ENCODE results near the gene CLMN. TPM values are rescaled to one million over a fixed set of nuclear protein-coding genes. Genes with fewer than 3 reads are reported as not detected.
A peak's percentile ranks its signal among the peaks of the same experiment; 100 is the strongest.

Gene CLMN
- total RNA-seq, 2 donors from 2014 or later = 2.5 to 3.0 TPM

GRCh38 chr14:95156161-95157047 is 163.3 kb downstream of the CLMN start:
- DNase-seq (peak; percentile 48 to 60), ATAC-seq (replicated peaks in 1 of 2) (peak; percentile 26 to 38)
- peak overlapping the region; percentile 20 for H3K27ac Mint-ChIP-seq
- peaks cover 52% of the 10 kb centered on the region for H3K4me1 Mint-ChIP-seq (ENCODE audit: low read depth)
- peak overlapping the region; percentile 74 to 82 for H3K4me3 Mint-ChIP-seq
- H3K27me3 Mint-ChIP-seq (ENCODE audit: low read depth) = no peaks in the 10 kb centered on the region
- H3K9me3 Mint-ChIP-seq = no peaks in the 10 kb centered on the region
- H3K36me3 Mint-ChIP-seq (ENCODE audit: insufficient read depth in 2 of 2) = no peaks in the 10 kb centered on the region

GRCh38 chr14:95155045-95155444 is 164.7 kb downstream of the CLMN start:
- DNase-seq (no peak), ATAC-seq (replicated peaks in 1 of 2) (no peak)
- Mint-ChIP-seq H3K9me3 (no peaks in the 10 kb centered on the region), H3K4me1 (ENCODE audit: low read depth) (peaks cover 65% of the 10 kb centered on the region), H3K36me3 (ENCODE audit: insufficient read depth in 2 of 2) (no peaks in the 10 kb centered on the region), H3K27me3 (ENCODE audit: low read depth) (no peaks in the 10 kb centered on the region), H3K27ac (peak overlapping the region; percentile 20), H3K4me3 (peak overlapping the region; percentile 74 to 82)

- DNase-seq (no peak), ATAC-seq (replicated peaks in 1 of 2) (no peak)
- no peaks in the 10 kb centered on the region for H3K36me3 Mint-ChIP-seq (ENCODE audit: insufficient read depth in 2 of 2)
- H3K27me3 Mint-ChIP-seq (ENCODE audit: low read depth) = no peaks in the 10 kb centered on the region
- H3K27ac Mint-ChIP-seq = peak overlapping the region; percentile 20
- peaks cover 75% of the 10 kb centered on the region for H3K4me1 Mint-ChIP-seq (ENCODE audit: low read depth)
- H3K9me3 Mint-ChIP-seq = no peaks in the 10 kb centered on the region
- peak overlapping the region; percentile 74 to 82 for H3K4me3 Mint-ChIP-seq
Observed at GRCh38 chr14:95153866-95154265, 165.8 kb downstream of the CLMN start.

DNA sequence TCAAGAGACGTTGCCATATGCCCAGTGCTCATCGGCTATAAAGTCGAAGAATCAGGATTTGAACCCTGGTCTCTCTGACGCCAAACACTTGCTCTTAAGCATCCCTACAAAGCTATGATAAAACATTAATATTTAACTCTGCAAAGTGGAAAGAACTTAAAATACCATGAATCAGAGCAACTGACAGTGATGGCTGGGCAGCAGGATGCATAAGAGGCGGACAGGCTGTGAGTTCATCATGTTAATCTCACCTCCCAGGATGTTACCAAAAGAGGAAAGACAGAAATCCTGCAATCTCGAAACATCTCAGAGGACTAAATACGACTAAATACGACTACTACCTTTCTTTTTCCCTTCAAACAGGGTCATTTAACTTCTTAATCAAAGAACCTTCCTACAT is 168.1 kb downstream of the CLMN start:
- H3K9me3 Mint-ChIP-seq = peaks cover 0 to 2% of the 10 kb centered on the region in 2 donors
- ATAC-seq (replicated peaks in 1 of 2) (no peak), DNase-seq (no peak)
- H3K27me3 Mint-ChIP-seq (ENCODE audit: low read depth) = no peaks in the 10 kb centered on the region
- H3K4me1 Mint-ChIP-seq (ENCODE audit: low read depth) = peaks cover 83% of the 10 kb centered on the region
- H3K27ac Mint-ChIP-seq = no peak overlapping the region
- peaks cover 2 to 9% of the 10 kb centered on the region in 2 donors for H3K36me3 Mint-ChIP-seq (ENCODE audit: insufficient read depth in 2 of 2)
- peak overlapping the region in 1 of 2 donors; percentile 55 for H3K4me3 Mint-ChIP-seq

- peak; percentile 28 to 41 for ATAC-seq (replicated peaks in 1 of 2)
- Mint-ChIP-seq H3K9me3 (peaks cover 0 to 2% of the 10 kb centered on the region in 2 donors), H3K27me3 (ENCODE audit: low read depth) (no peaks in the 10 kb centered on the region), H3K27ac (no peak overlapping the region), H3K4me3 (peak overlapping the region in 1 of 2 donors; percentile 43), H3K36me3 (ENCODE audit: insufficient read depth in 2 of 2) (peaks cover 4 to 14% of the 10 kb centered on the region in 2 donors), H3K4me1 (ENCODE audit: low read depth) (peaks cover 90% of the 10 kb centered on the region)
- DNase-seq = no peak
Observed at GRCh38 chr14:95150910-95151309, 168.8 kb downstream of the CLMN start.

GRCh38 chr14:95149441-95149840 is 170.3 kb downstream of the CLMN start:
- H3K4me1 Mint-ChIP-seq (ENCODE audit: low read depth) = peaks cover 86% of the 10 kb centered on the region
- DNase-seq (no peak), ATAC-seq (replicated peaks in 1 of 2) (no peak)
- H3K27me3 Mint-ChIP-seq (ENCODE audit: low read depth) = no peaks in the 10 kb centered on the region
- H3K4me3 Mint-ChIP-seq = no peak overlapping the region
- peaks cover 2 to 5% of the 10 kb centered on the region in 2 donors for H3K9me3 Mint-ChIP-seq
- peaks cover 11 to 22% of the 10 kb centered on the region in 2 donors for H3K36me3 Mint-ChIP-seq (ENCODE audit: insufficient read depth in 2 of 2)
- no peak overlapping the region for H3K27ac Mint-ChIP-seq

DNA sequence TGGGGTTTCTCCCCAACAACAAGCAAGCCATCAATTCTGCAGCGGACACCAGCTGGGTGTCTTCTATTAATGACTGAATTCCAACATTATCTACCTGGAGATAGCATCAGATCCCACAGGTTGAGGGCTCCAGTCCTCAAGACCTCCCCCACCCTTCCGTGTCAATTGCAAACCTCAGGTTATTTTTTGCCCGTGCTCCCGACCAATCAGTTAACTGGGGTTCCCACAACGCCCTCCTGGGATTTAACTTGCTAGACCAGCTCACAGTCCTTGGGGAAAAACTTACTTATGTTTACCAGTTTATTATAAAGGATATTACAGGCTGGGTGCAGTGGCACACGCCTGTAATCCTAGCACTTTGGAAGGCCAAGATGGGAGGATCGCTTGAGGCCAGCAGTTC is 172.1 kb downstream of the CLMN start:
- no peak overlapping the region for H3K4me3 Mint-ChIP-seq
- peaks cover 2 to 5% of the 10 kb centered on the region in 2 donors for H3K9me3 Mint-ChIP-seq
- no peak for ATAC-seq (replicated peaks in 1 of 2)
- H3K27me3 Mint-ChIP-seq (ENCODE audit: low read depth) = no peaks in the 10 kb centered on the region
- DNase-seq = no peak
- no peak overlapping the region for H3K27ac Mint-ChIP-seq
- peaks cover 77% of the 10 kb centered on the region for H3K4me1 Mint-ChIP-seq (ENCODE audit: low read depth)
- H3K36me3 Mint-ChIP-seq (ENCODE audit: insufficient read depth in 2 of 2) = peaks cover 11 to 22% of the 10 kb centered on the region in 2 donors

DNA sequence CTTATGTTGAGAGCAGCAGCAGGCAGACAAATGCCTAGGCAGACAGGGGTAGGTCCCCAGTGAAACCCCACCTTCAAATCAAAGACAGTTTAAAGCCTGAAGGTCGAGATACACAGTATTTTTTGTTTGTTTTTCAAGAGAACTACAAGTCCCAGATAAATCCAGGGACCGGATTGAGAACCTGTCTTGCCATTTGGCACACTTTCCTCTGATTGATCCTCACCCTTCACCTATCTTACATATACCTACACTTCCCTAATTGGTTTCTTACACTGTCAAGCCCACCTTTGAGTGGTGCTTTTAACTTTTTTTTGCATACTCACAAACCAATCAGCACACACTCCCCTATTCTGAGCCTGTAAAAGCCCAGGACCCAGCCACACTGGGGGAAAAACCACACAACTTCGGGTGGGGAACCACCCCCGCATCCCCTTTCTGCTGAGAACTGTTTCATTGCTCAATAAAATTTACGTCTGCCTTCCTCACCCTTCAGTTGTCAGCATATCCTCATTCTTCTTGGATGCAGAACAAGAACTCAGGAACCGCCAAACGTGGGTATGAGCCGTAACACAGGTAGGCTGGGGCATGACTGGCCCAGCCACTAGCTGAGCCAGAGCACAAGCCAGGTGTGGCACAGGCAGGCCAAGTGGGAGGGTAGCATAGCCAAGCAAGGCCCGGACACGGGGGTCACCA is 173.5 kb downstream of the CLMN start:
- H3K4me1 Mint-ChIP-seq (ENCODE audit: low read depth) = peaks cover 73% of the 10 kb centered on the region
- ATAC-seq (replicated peaks in 1 of 2) (no peak), DNase-seq (no peak)
- H3K27me3 Mint-ChIP-seq (ENCODE audit: low read depth) = no peaks in the 10 kb centered on the region
- peaks cover 11 to 22% of the 10 kb centered on the region in 2 donors for H3K36me3 Mint-ChIP-seq (ENCODE audit: insufficient read depth in 2 of 2)
- H3K27ac Mint-ChIP-seq = peak overlapping the region; percentile 74
- H3K9me3 Mint-ChIP-seq = peaks cover 2 to 5% of the 10 kb centered on the region in 2 donors
- no peak overlapping the region for H3K4me3 Mint-ChIP-seq

DNA sequence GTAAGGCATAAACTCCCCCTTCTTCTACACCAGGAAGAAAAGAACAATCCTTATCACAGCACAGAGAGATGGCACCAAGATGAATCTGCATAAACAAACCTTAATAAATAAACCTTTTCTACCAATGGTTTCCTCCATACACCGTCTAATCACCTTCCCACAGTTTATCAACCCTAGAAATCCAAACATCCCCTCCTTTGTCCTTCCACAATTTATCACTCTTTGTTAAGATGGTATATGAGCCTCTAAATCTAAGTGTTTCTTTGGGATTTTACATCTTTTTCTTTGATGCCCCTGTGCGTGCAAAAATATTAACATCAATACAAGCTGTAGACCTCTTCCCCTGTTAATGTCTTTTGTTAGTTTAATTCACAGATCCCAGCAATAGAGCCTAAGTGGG is 174.9 kb downstream of the CLMN start:
- ATAC-seq (replicated peaks in 1 of 2) = no peak
- Mint-ChIP-seq H3K4me3 (peak overlapping the region in 1 of 2 donors; percentile 23), H3K36me3 (ENCODE audit: insufficient read depth in 2 of 2) (peaks cover 11 to 22% of the 10 kb centered on the region in 2 donors), H3K9me3 (peaks cover 2 to 5% of the 10 kb centered on the region in 2 donors), H3K27me3 (ENCODE audit: low read depth) (no peaks in the 10 kb centered on the region), H3K4me1 (ENCODE audit: low read depth) (peaks cover 71% of the 10 kb centered on the region), H3K27ac (peak overlapping the region; percentile 45)
- DNase-seq = no peak

- Mint-ChIP-seq H3K9me3 (peaks cover 2 to 5% of the 10 kb centered on the region in 2 donors), H3K4me3 (peak overlapping the region; percentile 32 to 47), H3K36me3 (ENCODE audit: insufficient read depth in 2 of 2) (peaks cover 11 to 22% of the 10 kb centered on the region in 2 donors), H3K4me1 (ENCODE audit: low read depth) (peaks cover 72% of the 10 kb centered on the region), H3K27ac (peak overlapping the region; percentile 79), H3K27me3 (ENCODE audit: low read depth) (no peaks in the 10 kb centered on the region)
- DNase-seq = no peak
- no peak for ATAC-seq (replicated peaks in 1 of 2)
Observed at GRCh38 chr14:95143808-95144620, 175.7 kb downstream of the CLMN start.

GRCh38 chr14:95142208-95142607 is 177.5 kb downstream of the CLMN start:
- H3K36me3 Mint-ChIP-seq (ENCODE audit: insufficient read depth in 2 of 2) = peaks cover 11 to 17% of the 10 kb centered on the region in 2 donors
- ATAC-seq (replicated peaks in 1 of 2) = no peak
- no peaks in the 10 kb centered on the region for H3K27me3 Mint-ChIP-seq (ENCODE audit: low read depth)
- H3K4me1 Mint-ChIP-seq (ENCODE audit: low read depth) = peaks cover 67% of the 10 kb centered on the region
- DNase-seq = no peak
- peaks cover 2 to 5% of the 10 kb centered on the region in 2 donors for H3K9me3 Mint-ChIP-seq
- peak overlapping the region; percentile 52 for H3K27ac Mint-ChIP-seq
- no peak overlapping the region for H3K4me3 Mint-ChIP-seq

DNA sequence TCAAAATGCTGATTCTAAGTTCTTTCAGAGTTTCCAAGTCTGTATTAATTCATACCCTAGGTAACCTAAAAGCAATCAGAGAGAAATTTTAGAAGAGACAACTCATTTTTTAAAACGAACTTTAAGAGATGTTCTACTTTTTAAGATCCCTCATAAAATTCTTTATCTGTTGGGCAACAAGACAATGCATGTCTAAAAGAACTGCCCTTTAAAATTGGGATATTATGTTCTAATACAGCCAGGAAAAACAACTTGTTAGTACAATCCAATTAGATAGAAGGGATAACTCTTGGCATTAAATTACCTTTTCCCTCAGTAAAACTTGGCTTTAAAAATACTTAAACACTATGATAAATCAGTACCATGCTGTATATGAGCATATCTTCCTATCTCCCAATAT is 178.0 kb downstream of the CLMN start:
- H3K27ac Mint-ChIP-seq = no peak overlapping the region
- DNase-seq (no peak), ATAC-seq (replicated peaks in 1 of 2) (no peak)
- H3K36me3 Mint-ChIP-seq (ENCODE audit: insufficient read depth in 2 of 2) = peaks cover 10 to 13% of the 10 kb centered on the region in 2 donors
- no peak overlapping the region for H3K4me3 Mint-ChIP-seq
- peaks cover 71% of the 10 kb centered on the region for H3K4me1 Mint-ChIP-seq (ENCODE audit: low read depth)
- H3K27me3 Mint-ChIP-seq (ENCODE audit: low read depth) = no peaks in the 10 kb centered on the region
- peaks cover under 1 to 5% of the 10 kb centered on the region in 2 donors for H3K9me3 Mint-ChIP-seq

Data from activated T-cell treated with anti-CD3 and anti-CD28 coated beads, Interleukin-2, amount 50 U/mL, for 72 hours (primary cell).